ENCODE results near the gene PRKACA. TPM values are rescaled to one million over a fixed set of nuclear protein-coding genes. Genes with fewer than 3 reads are reported as not detected.
"Not testable (repeated sequence)": the region's sequence is repeated elsewhere in the genome, so short reads cannot be mapped to it uniquely, and the experiment has no call there.

Gene PRKACA
- polyA plus RNA-seq, 4 donors = 34.7 to 66.1 (median 44.1) TPM

DNA sequence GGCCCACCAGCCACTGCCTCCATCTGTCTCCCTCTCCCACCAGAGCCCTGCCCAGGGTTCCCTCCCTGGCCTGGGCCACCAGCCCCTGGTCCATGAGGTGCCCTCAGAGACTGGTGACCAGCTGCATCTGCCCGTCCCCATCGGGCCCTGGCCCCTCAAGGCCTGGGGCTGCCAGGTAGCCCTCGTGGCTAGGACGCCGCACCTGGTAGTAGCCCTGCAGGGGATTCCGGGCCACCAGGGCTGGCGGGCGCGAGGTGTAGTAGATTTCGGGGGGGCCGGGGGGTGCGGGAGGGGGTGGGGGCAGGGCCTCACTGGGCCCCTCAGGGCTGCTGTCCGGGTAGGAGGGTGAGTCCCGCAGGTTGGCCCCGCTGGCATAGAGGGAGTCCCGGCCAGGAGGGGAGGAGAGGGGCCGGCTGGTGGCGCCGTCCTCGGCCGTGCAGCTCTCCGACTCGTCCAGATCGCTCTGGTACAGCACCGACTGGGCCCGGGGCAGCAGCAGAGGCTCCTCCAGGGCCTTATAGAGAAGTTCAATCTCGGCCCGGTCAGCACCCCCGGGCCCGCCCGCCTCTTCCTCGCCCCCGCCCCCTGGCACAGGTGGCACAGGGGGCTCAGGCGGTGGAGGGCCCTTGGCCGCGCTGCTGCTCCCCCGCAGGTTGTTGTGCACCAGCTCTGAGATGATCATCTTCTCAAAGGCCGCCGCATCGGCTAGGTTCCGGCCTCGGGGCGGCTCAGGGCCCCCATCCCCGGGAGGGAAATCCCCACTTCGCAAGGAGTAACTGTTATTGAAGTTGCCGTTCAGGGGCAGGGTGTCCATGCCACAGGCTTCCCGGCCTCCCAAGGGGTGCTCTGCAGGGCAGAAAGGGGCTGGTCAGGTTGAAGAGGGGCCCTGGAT lies 33.5 kb upstream of the PRKACA start:
- Histone ChIP-seq H3K36me3 (ENCODE audit: control insufficient read depth in 3 of 3, insufficient read depth in 2 of 3, low read depth in 1 of 3, low read length in 3 of 3) (peaks cover 0 to 56% (median 1%) of the 10 kb centered on the region in 3 donors), H3K4me1 (ENCODE audit: control insufficient read depth in 3 of 3, insufficient read depth in 2 of 3, low read depth in 1 of 3, low read length in 2 of 3) (peaks cover 0 to 28% (median 0%) of the 10 kb centered on the region in 3 donors), H3K9me3 (ENCODE audit: control insufficient read depth in 2 of 2, insufficient read depth in 1 of 2, low read depth in 1 of 2, low read length in 1 of 2) (no peaks in the 10 kb centered on the region), H3K4me3 (ENCODE audit: low read depth in 1 of 3, low read length in 3 of 3) (no peak overlapping the region), H3K27me3 (ENCODE audit: control insufficient read depth in 3 of 3, insufficient read depth in 3 of 3, low read length in 3 of 3) (no peaks in the 10 kb centered on the region), H3K27ac (ENCODE audit: low read depth in 1 of 3, low read length in 2 of 3) (no peak overlapping the region)
- 93% methylated on average over 36 to 47 of the region's 47 CpGs for WGBS, 3 donors
- FAIRE-seq = no peak
- no peak for DNase-seq

- WGBS, 3 donors = 57 to 82% (median 81%) methylated on average over 9 to 10 of the region's 10 CpGs
These were observed 32.6 kb upstream of the PRKACA start for GRCh38 chr19:14150041-14150769.

GRCh38 chr19:14149509-14149994 lies 32.0 kb upstream of the PRKACA start:
- no peak overlapping the region for H3K4me3 ChIP-seq (ENCODE audit: low read depth in 1 of 3, low read length in 3 of 3)
- peaks cover 0 to 28% (median 0%) of the 10 kb centered on the region in 3 donors for H3K4me1 ChIP-seq (ENCODE audit: control insufficient read depth in 3 of 3, insufficient read depth in 2 of 3, low read depth in 1 of 3, low read length in 2 of 3)
- no peaks in the 10 kb centered on the region for H3K27me3 ChIP-seq (ENCODE audit: control insufficient read depth in 3 of 3, insufficient read depth in 3 of 3, low read length in 3 of 3)
- DNase-seq (peak; percentile 27 to 45), FAIRE-seq (no peak)
- H3K9me3 ChIP-seq (ENCODE audit: control insufficient read depth in 2 of 2, insufficient read depth in 1 of 2, low read depth in 1 of 2, low read length in 1 of 2) = no peaks in the 10 kb centered on the region
- peak overlapping the region in 2 of 3 donors; percentile 36 to 73 for H3K27ac ChIP-seq (ENCODE audit: low read depth in 1 of 3, low read length in 2 of 3)
- H3K36me3 ChIP-seq (ENCODE audit: control insufficient read depth in 3 of 3, insufficient read depth in 2 of 3, low read depth in 1 of 3, low read length in 3 of 3) = peaks cover 0 to 44% (median 0%) of the 10 kb centered on the region in 3 donors
- 13 to 52% (median 21%) methylated on average over 18 to 21 of the region's 21 CpGs for WGBS, 3 donors

More at GRCh38 chr19:14150041-14150769, 32.6 kb upstream of the PRKACA start:
- DNase-seq = no peak
- Histone ChIP-seq H3K9me3 (ENCODE audit: control insufficient read depth in 2 of 2, insufficient read depth in 1 of 2, low read depth in 1 of 2, low read length in 1 of 2) (no peaks in the 10 kb centered on the region), H3K4me3 (ENCODE audit: low read depth in 1 of 3, low read length in 3 of 3) (no peak overlapping the region), H3K4me1 (ENCODE audit: control insufficient read depth in 3 of 3, insufficient read depth in 2 of 3, low read depth in 1 of 3, low read length in 2 of 3) (peaks cover 0 to 28% (median 0%) of the 10 kb centered on the region in 3 donors), H3K27ac (ENCODE audit: low read depth in 1 of 3, low read length in 2 of 3) (peak overlapping the region in 2 of 3 donors; percentile 36 to 73), H3K36me3 (ENCODE audit: control insufficient read depth in 3 of 3, insufficient read depth in 2 of 3, low read depth in 1 of 3, low read length in 3 of 3) (peaks cover 0 to 50% (median 0%) of the 10 kb centered on the region in 3 donors), H3K27me3 (ENCODE audit: control insufficient read depth in 3 of 3, insufficient read depth in 3 of 3, low read length in 3 of 3) (no peaks in the 10 kb centered on the region)
- FAIRE-seq = no peak

GRCh38 chr19:14148751-14149410 lies 31.3 kb upstream of the PRKACA start:
- FAIRE-seq = no peak
- Histone ChIP-seq H3K36me3 (ENCODE audit: control insufficient read depth in 3 of 3, insufficient read depth in 2 of 3, low read depth in 1 of 3, low read length in 3 of 3) (peaks cover 0 to 40% (median 0%) of the 10 kb centered on the region in 3 donors), H3K4me3 (ENCODE audit: low read depth in 1 of 3, low read length in 3 of 3) (no peak overlapping the region), H3K9me3 (ENCODE audit: control insufficient read depth in 2 of 2, insufficient read depth in 1 of 2, low read depth in 1 of 2, low read length in 1 of 2) (no peaks in the 10 kb centered on the region), H3K27ac (ENCODE audit: low read depth in 1 of 3, low read length in 2 of 3) (peak overlapping the region in 2 of 3 donors; percentile 36 to 73), H3K27me3 (ENCODE audit: control insufficient read depth in 3 of 3, insufficient read depth in 3 of 3, low read length in 3 of 3) (no peaks in the 10 kb centered on the region), H3K4me1 (ENCODE audit: control insufficient read depth in 3 of 3, insufficient read depth in 2 of 3, low read depth in 1 of 3, low read length in 2 of 3) (peaks cover 0 to 28% (median 0%) of the 10 kb centered on the region in 3 donors)
- DNase-seq = no peak
- WGBS, 3 donors = 40 to 62% (median 62%) methylated on average over 10 to 13 of the region's 13 CpGs

GRCh38 chr19:14147797-14148605 lies 30.4 kb upstream of the PRKACA start:
- Histone ChIP-seq H3K27ac (ENCODE audit: low read depth in 1 of 3, low read length in 2 of 3) (peak overlapping the region in 2 of 3 donors; percentile 13 to 38), H3K4me1 (ENCODE audit: control insufficient read depth in 3 of 3, insufficient read depth in 2 of 3, low read depth in 1 of 3, low read length in 2 of 3) (peaks cover 0 to 28% (median 0%) of the 10 kb centered on the region in 3 donors), H3K36me3 (ENCODE audit: control insufficient read depth in 3 of 3, insufficient read depth in 2 of 3, low read depth in 1 of 3, low read length in 3 of 3) (peaks cover 0 to 36% (median 0%) of the 10 kb centered on the region in 3 donors), H3K4me3 (ENCODE audit: low read depth in 1 of 3, low read length in 3 of 3) (no peak overlapping the region), H3K27me3 (ENCODE audit: control insufficient read depth in 3 of 3, insufficient read depth in 3 of 3, low read length in 3 of 3) (no peaks in the 10 kb centered on the region), H3K9me3 (ENCODE audit: control insufficient read depth in 2 of 2, insufficient read depth in 1 of 2, low read depth in 1 of 2, low read length in 1 of 2) (no peaks in the 10 kb centered on the region)
- peak; percentile 65 to 77 for DNase-seq
- FAIRE-seq = no peak
- WGBS, 3 donors = 30 to 40% (median 34%) methylated on average over 16 to 20 of the region's 20 CpGs

DNA sequence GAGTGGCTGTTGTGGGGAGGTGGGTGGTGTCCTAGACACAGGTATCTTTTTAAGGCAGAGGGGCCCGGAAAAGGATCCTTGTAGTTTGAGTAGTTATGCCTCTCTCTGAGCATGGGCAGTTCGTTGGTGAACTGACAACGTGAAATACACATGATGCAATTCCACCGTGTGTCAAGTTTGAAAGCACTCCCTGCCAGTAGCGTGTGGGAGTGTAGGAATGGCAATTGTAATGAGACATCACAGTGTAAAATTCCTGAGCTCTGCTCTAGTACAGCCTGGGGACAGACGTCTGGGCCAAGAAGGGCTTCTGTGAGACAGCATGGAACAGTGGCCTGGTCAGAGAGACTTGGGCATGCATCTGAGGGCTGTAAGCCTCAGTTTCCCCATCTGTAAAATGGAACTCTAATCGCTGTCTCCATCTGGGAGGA lies 29.2 kb upstream of the PRKACA start:
- Histone ChIP-seq H3K9me3 (ENCODE audit: control insufficient read depth in 2 of 2, insufficient read depth in 1 of 2, low read depth in 1 of 2, low read length in 1 of 2) (no peaks in the 10 kb centered on the region), H3K27ac (ENCODE audit: low read depth in 1 of 3, low read length in 2 of 3) (no peak overlapping the region), H3K4me1 (ENCODE audit: control insufficient read depth in 3 of 3, insufficient read depth in 2 of 3, low read depth in 1 of 3, low read length in 2 of 3) (peaks cover 0 to 28% (median 0%) of the 10 kb centered on the region in 3 donors), H3K4me3 (ENCODE audit: low read depth in 1 of 3, low read length in 3 of 3) (no peak overlapping the region), H3K36me3 (ENCODE audit: control insufficient read depth in 3 of 3, insufficient read depth in 2 of 3, low read depth in 1 of 3, low read length in 3 of 3) (peaks cover 0 to 24% (median 0%) of the 10 kb centered on the region in 3 donors), H3K27me3 (ENCODE audit: control insufficient read depth in 3 of 3, insufficient read depth in 3 of 3, low read length in 3 of 3) (no peaks in the 10 kb centered on the region)
- DNase-seq (no peak), FAIRE-seq (no peak)
- WGBS, 3 donors = 66 to 78% (median 67%) methylated on average over 7 of the region's 7 CpGs

- H3K9me3 ChIP-seq (ENCODE audit: control insufficient read depth in 2 of 2, insufficient read depth in 1 of 2, low read depth in 1 of 2, low read length in 1 of 2); H3K4me3 ChIP-seq (ENCODE audit: low read depth in 1 of 3, low read length in 3 of 3); DNase-seq; FAIRE-seq; H3K27me3 ChIP-seq (ENCODE audit: control insufficient read depth in 3 of 3, insufficient read depth in 3 of 3, low read length in 3 of 3); H3K27ac ChIP-seq (ENCODE audit: low read depth in 1 of 3, low read length in 2 of 3): not testable (repeated sequence)
- Histone ChIP-seq H3K36me3 (ENCODE audit: control insufficient read depth in 3 of 3, insufficient read depth in 2 of 3, low read depth in 1 of 3, low read length in 3 of 3) (peaks cover 0 to 18% (median 0%) of the 10 kb centered on the region in 3 donors), H3K4me1 (ENCODE audit: control insufficient read depth in 3 of 3, insufficient read depth in 2 of 3, low read depth in 1 of 3, low read length in 2 of 3) (peaks cover 0 to 28% (median 0%) of the 10 kb centered on the region in 3 donors)
- WGBS, 3 donors = 90 to 94% (median 92%) methylated on average over 10 of the region's 10 CpGs
These were observed 28.6 kb upstream of the PRKACA start for GRCh38 chr19:14146169-14146568.
